Transverse colon (tissue), 4 donors: ENCODE results near the gene SERINC5.

ENCODE experiments used
- EP300 ChIP-seq: sonication (generic); formaldehyde crosslinking; IDR thresholded peaks from one replicate; pipeline ENCODE4 v1.6.1; 2017; ENCODE audit warnings: antibody characterized with exemption, low read depth
- POLR2A ChIP-seq: fragments of 450-650 bp; IDR thresholded peaks from one replicate; pipeline ENCODE4 v1.6.1; 2016; ENCODE audit warnings: antibody characterized with exemption, mild to moderate bottlenecking, moderate library complexity
- POLR2AphosphoS5 ChIP-seq, 3 donors: sonication (generic); formaldehyde crosslinking; IDR thresholded peaks; one replicate each; pipeline ENCODE4 v1.6.1; 2016; ENCODE audit warnings: antibody characterized with exemption in 3 of 3
- TF ChIP-seq, protein P1 (sequence below), 5 experiments: fragments of 200-600 bp in 3 of 5; fragments of 450-650 bp in 2 of 5; sonication (generic) in 3 of 5; IDR thresholded peaks; 1 replicate in 2 of 5; 2 replicates in 3 of 5; pipeline ENCODE4 v1.5.1; 2016 to 2017; ENCODE audit warnings: antibody characterized with exemption in 5 of 5, inconsistent platforms in 3 of 5, mild to moderate bottlenecking in 2 of 5, moderate library complexity in 1 of 5

DNA sequence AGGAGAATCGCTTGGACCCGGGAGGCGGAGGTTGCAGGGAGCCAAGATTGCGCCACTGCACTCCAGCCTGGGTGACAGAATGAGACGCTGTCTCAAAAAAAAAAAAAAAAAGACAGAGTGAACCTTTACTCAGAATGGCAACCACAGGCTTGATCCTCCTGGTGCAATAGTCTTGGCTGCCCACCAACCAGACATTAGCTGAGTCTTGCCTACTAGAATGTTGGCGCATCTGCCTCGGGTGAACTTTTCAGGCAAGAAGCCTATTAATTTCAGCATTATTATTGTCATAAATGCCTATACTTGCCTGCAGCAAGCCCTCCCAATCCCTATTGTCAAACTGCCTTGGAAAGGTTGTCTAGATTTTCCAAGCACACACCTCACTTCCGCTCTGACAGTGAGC, 4.2 kb downstream of the SERINC5 start:
- TF ChIP-seq, protein P1, sequence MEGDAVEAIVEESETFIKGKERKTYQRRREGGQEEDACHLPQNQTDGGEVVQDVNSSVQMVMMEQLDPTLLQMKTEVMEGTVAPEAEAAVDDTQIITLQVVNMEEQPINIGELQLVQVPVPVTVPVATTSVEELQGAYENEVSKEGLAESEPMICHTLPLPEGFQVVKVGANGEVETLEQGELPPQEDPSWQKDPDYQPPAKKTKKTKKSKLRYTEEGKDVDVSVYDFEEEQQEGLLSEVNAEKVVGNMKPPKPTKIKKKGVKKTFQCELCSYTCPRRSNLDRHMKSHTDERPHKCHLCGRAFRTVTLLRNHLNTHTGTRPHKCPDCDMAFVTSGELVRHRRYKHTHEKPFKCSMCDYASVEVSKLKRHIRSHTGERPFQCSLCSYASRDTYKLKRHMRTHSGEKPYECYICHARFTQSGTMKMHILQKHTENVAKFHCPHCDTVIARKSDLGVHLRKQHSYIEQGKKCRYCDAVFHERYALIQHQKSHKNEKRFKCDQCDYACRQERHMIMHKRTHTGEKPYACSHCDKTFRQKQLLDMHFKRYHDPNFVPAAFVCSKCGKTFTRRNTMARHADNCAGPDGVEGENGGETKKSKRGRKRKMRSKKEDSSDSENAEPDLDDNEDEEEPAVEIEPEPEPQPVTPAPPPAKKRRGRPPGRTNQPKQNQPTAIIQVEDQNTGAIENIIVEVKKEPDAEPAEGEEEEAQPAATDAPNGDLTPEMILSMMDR (IDR thresholded peaks at IDR 0.05), result no peak
- no peak for TF ChIP-seq POLR2A
- no peak for TF ChIP-seq POLR2AphosphoS5 (IDR thresholded peaks at IDR 0.05)
- TF ChIP-seq EP300, result no peak
